DOHH2 (cell line): Measurements from ENCODE around the gene EGFLAM.

ENCODE experiments used
- H3F3A ChIP-seq: fragments of 200-600 bp; sonication (generic), shearing (Covaris generic); 2 replicates; pipeline ENCODE4 v1.6.0; 2016; ENCODE audit warnings: antibody characterized with exemption, mild to moderate bottlenecking; ENCODE audit not compliant: control insufficient read depth, insufficient read depth
- H3K27ac ChIP-seq: fragments of 200-600 bp; sonication (generic); 2 replicates; pipeline ENCODE4 v1.5.1; 2014; ENCODE audit warnings: low read depth, mild to moderate bottlenecking, low read length, moderate library complexity
- H3K27me3 ChIP-seq: fragments of 200-600 bp; sonication (generic); 2 replicates; pipeline ENCODE4 v1.6.1; 2014; ENCODE audit warnings: mild to moderate bottlenecking, low read length, mixed read lengths; ENCODE audit not compliant: control insufficient read depth
- H3K36me3 ChIP-seq: fragments of 200-600 bp; sonication (generic); 2 replicates; pipeline ENCODE4 v1.6.1; 2014; ENCODE audit warnings: mild to moderate bottlenecking, low read length, moderate library complexity, mixed read lengths; ENCODE audit not compliant: control insufficient read depth
- H3K4me1 ChIP-seq: fragments of 200-600 bp; sonication (generic); 2 replicates; pipeline ENCODE4 v1.6.1; 2014; ENCODE audit warnings: mild to moderate bottlenecking, low read length, mixed read lengths; ENCODE audit not compliant: control insufficient read depth
- H3K4me2 ChIP-seq: fragments of 200-600 bp; sonication (generic); 2 replicates; pipeline ENCODE4 v1.6.0; 2014; ENCODE audit warnings: mild to moderate bottlenecking, low read length, moderate library complexity
- H3K4me3 ChIP-seq: fragments of 200-600 bp; sonication (generic); 2 replicates; pipeline ENCODE4 v1.5.1; 2014; ENCODE audit warnings: mild to moderate bottlenecking, low read length, mixed read lengths
- H3K79me2 ChIP-seq: fragments of 200-600 bp; sonication (generic); 2 replicates; pipeline ENCODE4 v1.6.1; 2014; ENCODE audit warnings: mild to moderate bottlenecking, low read length, mixed read lengths; ENCODE audit not compliant: control insufficient read depth
- H3K9me2 ChIP-seq: fragments of 200-600 bp; sonication (generic); replicated peaks from 2 replicates; pipeline ENCODE4 v1.6.1; 2014; ENCODE audit warnings: mild to moderate bottlenecking, low read length, mixed read lengths; ENCODE audit not compliant: control insufficient read depth
- H3K9me3 ChIP-seq: fragments of 200-600 bp; sonication (generic); 2 replicates; pipeline ENCODE4 v1.6.1; 2014; ENCODE audit warnings: antibody characterized with exemption, low read length, mixed read lengths; ENCODE audit not compliant: control insufficient read depth, insufficient read depth
- H4K20me1 ChIP-seq: fragments of 200-600 bp; sonication (generic); 2 replicates; pipeline ENCODE4 v1.6.0; 2014; ENCODE audit warnings: low read depth, mild to moderate bottlenecking, antibody characterized with exemption, low read length, moderate library complexity; ENCODE audit not compliant: control insufficient read depth, insufficient read depth
- CTCF ChIP-seq: fragments of 200-600 bp; sonication (generic); IDR thresholded peaks from one replicate; pipeline ENCODE4 v1.5.1; 2014; ENCODE audit warnings: antibody characterized with exemption, mild to moderate bottlenecking, low read depth, low read length; ENCODE audit not compliant: poor library complexity, severe bottlenecking
- EZH2phosphoT487 ChIP-seq: fragments of 200-600 bp; sonication (generic); IDR thresholded peaks from 2 replicates; pipeline ENCODE4 v1.6.1; 2017; ENCODE audit warnings: borderline replicate concordance, mild to moderate bottlenecking, antibody characterized with exemption, low read length, moderate library complexity, mixed read lengths

EGFLAM gene

GRCh38 chr5:38307845-38308244 lies 49.5 kb downstream of the EGFLAM start:
- H3K36me3 ChIP-seq = no peaks in the 10 kb centered on the region
- H4K20me1 ChIP-seq = no peaks in the 10 kb centered on the region
- no peaks in the 10 kb centered on the region for H3F3A ChIP-seq
- TF ChIP-seq EZH2phosphoT487 = no peak
- no peak for TF ChIP-seq CTCF
- no peaks in the 10 kb centered on the region for H3K4me1 ChIP-seq
- H3K79me2 ChIP-seq = no peaks in the 10 kb centered on the region
- no peaks in the 10 kb centered on the region for H3K9me2 ChIP-seq
- peaks cover 6% of the 10 kb centered on the region for H3K9me3 ChIP-seq
- no peaks in the 10 kb centered on the region for H3K27me3 ChIP-seq
- no peak overlapping the region for H3K27ac ChIP-seq
- H3K4me3 ChIP-seq = no peak overlapping the region
- no peak overlapping the region for H3K4me2 ChIP-seq

GRCh38 chr5:38316544-38317224 lies 58.3 kb downstream of the EGFLAM start:
- no peaks in the 10 kb centered on the region for H3F3A ChIP-seq
- H4K20me1 ChIP-seq = no peaks in the 10 kb centered on the region
- no peak overlapping the region for H3K4me2 ChIP-seq
- H3K27me3 ChIP-seq = no peaks in the 10 kb centered on the region
- H3K4me3 ChIP-seq = no peak overlapping the region
- no peak overlapping the region for H3K27ac ChIP-seq
- H3K79me2 ChIP-seq = no peaks in the 10 kb centered on the region
- no peaks in the 10 kb centered on the region for H3K9me2 ChIP-seq
- no peaks in the 10 kb centered on the region for H3K4me1 ChIP-seq
- H3K36me3 ChIP-seq = no peaks in the 10 kb centered on the region
- TF ChIP-seq EZH2phosphoT487 = no peak
- no peaks in the 10 kb centered on the region for H3K9me3 ChIP-seq

- Histone ChIP-seq H4K20me1 (no peaks in the 10 kb centered on the region), H3K4me3 (no peak overlapping the region), H3K79me2 (no peaks in the 10 kb centered on the region), H3K4me1 (no peaks in the 10 kb centered on the region), H3K9me2 (no peaks in the 10 kb centered on the region), H3K4me2 (no peak overlapping the region), H3K9me3 (no peaks in the 10 kb centered on the region), H3K27ac (no peak overlapping the region), H3K27me3 (no peaks in the 10 kb centered on the region), H3K36me3 (no peaks in the 10 kb centered on the region), H3F3A (no peaks in the 10 kb centered on the region)
- TF ChIP-seq CTCF (no peak), EZH2phosphoT487 (no peak)
Measured at GRCh38 chr5:38317868-38318267, 59.5 kb downstream of the EGFLAM start.

GRCh38 chr5:38319491-38319890 lies 61.1 kb downstream of the EGFLAM start:
- no peaks in the 10 kb centered on the region for H3K27me3 ChIP-seq
- H3K4me3 ChIP-seq = no peak overlapping the region
- no peaks in the 10 kb centered on the region for H3K4me1 ChIP-seq
- H3K9me2 ChIP-seq = no peaks in the 10 kb centered on the region
- H3F3A ChIP-seq = no peaks in the 10 kb centered on the region
- H3K4me2 ChIP-seq = no peak overlapping the region
- no peaks in the 10 kb centered on the region for H3K36me3 ChIP-seq
- TF ChIP-seq EZH2phosphoT487 (no peak), CTCF (no peak)
- no peaks in the 10 kb centered on the region for H4K20me1 ChIP-seq
- no peaks in the 10 kb centered on the region for H3K79me2 ChIP-seq
- H3K9me3 ChIP-seq = no peaks in the 10 kb centered on the region
- H3K27ac ChIP-seq = no peak overlapping the region
